GM18526 (cell line): ENCODE data around the gene RBM45.

Experiments used
- POLR2A ChIP-seq: IDR thresholded peaks from 3 replicates; pipeline ENCODE4 v1.6.1; 2011; ENCODE audit not compliant: insufficient read length; ENCODE audit errors: extremely low read depth

Gene RBM45

GRCh38 chr2:178128836-178129630 is 16.8 kb downstream of the RBM45 start:
- no peak for TF ChIP-seq POLR2A

GRCh38 chr2:178136321-178137025 is 24.2 kb downstream of the RBM45 start:
- TF ChIP-seq POLR2A: no peak

DNA sequence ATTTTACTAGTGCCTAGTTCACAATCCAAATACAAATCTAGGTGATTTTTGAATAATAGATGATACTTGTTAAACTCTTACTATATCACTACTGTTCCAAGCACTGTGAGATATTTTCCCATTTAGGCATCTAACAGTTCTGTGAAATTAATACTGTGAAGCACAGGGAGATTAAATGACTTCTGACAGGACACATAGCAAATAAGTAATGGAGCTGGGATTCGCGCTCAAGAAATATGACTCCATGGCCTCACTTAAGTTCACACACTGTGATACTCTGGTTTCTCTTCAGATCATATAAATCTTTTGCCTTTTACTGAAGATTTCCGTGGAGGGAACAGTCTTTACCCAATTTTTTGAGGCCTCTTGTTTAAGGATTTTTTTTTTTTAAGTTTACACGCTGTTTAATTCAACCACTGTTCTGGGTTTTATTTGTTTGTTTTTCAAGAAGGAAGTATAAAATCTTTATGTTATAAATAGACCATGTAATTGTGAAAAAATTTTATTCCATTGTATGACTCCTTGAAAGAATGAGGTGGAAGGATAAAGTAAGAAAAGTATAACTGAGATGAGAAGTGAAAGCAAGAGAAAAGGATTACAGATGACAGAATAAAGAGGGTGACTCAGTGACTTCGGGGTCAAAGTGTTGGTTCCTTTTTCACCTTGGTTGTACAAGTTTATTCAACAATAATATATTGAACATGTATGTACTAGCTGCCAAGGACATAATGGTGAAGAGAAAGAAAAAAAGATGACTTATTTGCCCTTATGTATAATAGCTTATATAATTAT is 30.2 kb downstream of the RBM45 start:
- no peak for TF ChIP-seq POLR2A

- TF ChIP-seq POLR2A: no peak
Observed at GRCh38 chr2:178143481-178143880, 31.2 kb downstream of the RBM45 start.

- no peak for TF ChIP-seq POLR2A
Observed at GRCh38 chr2:178152033-178152432, 39.8 kb downstream of the RBM45 start.

GRCh38 chr2:178152542-178152941 is 40.3 kb downstream of the RBM45 start:
- TF ChIP-seq POLR2A: no peak

GRCh38 chr2:178152977-178153376 is 40.7 kb downstream of the RBM45 start:
- TF ChIP-seq POLR2A: no peak

DNA sequence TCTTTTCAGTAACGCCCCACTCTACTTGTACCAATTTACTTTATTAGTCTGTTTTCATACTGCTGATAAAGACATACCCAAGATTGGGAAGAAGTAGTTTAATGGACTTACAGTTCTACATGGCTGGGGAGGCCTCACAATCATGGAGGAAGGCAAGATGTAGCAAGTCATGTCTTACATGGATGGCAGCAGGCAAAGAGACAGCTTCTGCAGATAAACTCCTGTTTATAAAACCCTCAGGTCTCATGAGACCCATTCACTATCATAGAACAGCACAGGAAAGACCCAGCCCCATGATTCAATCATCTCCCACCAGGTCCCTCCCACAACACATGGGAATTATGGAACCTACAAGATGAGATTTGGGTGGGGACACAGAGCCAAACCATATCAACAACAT is 43.3 kb downstream of the RBM45 start:
- no peak for TF ChIP-seq POLR2A

DNA sequence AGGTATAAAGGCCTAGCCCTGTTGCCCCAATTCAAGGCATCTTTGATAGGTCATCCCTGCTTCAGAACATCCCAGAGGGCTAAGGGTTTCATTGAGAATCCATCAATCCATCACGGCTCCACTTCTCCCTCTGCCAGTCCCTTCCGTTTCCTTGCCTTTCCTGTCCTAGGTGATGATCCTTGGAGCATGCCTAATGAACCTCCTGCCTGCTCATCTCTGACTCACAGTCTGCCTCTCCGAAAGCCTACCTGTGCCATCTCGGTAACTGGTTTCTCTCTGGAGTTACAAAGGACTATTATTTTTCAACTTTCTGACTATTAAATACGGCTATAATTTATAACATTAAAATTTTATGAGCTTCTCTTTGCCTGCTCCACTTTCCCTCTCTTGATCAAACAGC is 45.3 kb downstream of the RBM45 start:
- TF ChIP-seq POLR2A: no peak

DNA sequence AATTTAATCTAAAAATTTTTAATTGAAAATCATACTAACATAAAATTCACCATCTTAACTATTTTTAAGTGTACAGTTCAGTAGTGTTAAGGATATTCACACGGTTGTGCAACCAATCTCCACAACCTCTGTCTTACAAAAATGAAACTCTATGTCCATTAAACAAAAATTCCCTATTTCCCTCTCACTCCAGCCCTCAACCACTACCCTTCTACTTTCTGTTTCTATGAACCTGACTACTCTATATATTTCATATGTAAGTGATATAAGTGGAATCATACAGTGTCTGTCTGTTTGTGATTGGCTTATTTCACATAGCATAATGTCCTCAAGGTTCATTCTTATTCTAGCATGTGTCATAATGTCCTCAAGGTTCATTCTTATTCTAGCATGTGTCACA is 47.7 kb downstream of the RBM45 start:
- no peak for TF ChIP-seq POLR2A

- TF ChIP-seq POLR2A: no peak
Observed at GRCh38 chr2:178160601-178161000, 48.4 kb downstream of the RBM45 start.

DNA sequence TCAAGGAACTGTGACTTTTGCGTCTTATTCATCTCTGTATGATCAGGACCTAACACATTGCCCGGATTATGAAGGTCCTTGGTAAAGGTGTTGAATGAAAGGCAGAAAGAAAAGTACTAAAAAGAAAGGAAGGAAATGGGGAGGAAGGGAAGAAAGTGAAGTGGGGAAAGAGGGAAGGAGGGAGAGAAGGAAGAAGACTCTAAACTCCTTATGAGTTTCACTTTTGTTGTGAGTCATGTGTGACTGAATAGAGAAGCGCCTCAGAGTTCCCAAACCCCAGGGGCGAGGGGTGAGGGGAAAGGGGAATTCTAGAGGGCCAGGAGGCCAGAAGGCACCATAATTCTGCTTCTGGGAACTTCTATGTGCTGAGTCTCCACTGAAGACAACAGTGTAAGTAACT is 51.2 kb downstream of the RBM45 start:
- TF ChIP-seq POLR2A: no peak

GRCh38 chr2:178163911-178164310 is 51.7 kb downstream of the RBM45 start:
- TF ChIP-seq POLR2A: no peak

- TF ChIP-seq POLR2A: no peak
Observed at GRCh38 chr2:178173657-178174056, 61.4 kb downstream of the RBM45 start.

DNA sequence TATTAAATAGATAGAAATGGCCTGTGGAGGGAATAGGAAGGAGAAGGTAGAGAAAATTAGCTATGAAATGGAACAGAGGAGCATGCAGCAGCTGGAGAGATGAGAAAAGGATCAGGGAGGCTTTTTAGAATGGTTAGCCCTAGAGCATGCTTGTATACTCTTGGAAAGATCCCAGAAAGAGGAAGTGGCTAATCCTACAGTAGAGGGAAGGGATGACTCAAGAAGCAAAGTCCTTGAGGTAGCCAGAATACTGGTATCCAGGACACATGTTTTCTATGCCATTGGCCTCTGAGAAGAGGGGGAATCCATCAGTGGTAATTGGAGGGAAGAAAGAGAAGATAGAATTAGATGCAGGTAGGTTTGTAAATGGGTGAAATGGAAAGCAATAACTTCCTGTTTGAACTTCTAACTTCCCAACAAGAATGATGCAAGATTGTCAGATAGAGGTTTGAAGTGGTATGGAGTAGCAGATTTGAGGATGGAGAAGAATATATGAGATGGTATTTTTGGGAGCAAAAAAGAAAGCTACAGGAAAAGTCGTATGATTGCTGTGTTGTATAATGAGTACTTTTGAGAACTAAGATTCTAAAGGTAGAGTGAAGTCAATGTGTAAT is 64.9 kb downstream of the RBM45 start:
- no peak for TF ChIP-seq POLR2A
